Subcutaneous adipose tissue (tissue), 4 donors: Measurements from ENCODE around the gene ERCC4. TPM values are rescaled to one million over a fixed set of nuclear protein-coding genes. Genes with fewer than 3 reads are reported as not detected.

Experiments
- total RNA-seq, 4 donors: library from RNA; depleted of rRNA; stranded (reverse); fragments of >200 nt; gene quantifications; one replicate each; pipeline ENCODE4 v1.1.0, GENCODE V29; 2016
- TF ChIP-seq, protein P1 (sequence below): fragments of 450-650 bp; IDR thresholded peaks from one replicate; pipeline ENCODE4 v1.5.1; 2016; ENCODE audit warnings: low read depth, mild to moderate bottlenecking, control low read depth, antibody characterized with exemption, moderate library complexity

ERCC4 gene
- total RNA-seq, 4 donors from 2014 or later: 4.6 to 10.8 (median 8.5) TPM

DNA sequence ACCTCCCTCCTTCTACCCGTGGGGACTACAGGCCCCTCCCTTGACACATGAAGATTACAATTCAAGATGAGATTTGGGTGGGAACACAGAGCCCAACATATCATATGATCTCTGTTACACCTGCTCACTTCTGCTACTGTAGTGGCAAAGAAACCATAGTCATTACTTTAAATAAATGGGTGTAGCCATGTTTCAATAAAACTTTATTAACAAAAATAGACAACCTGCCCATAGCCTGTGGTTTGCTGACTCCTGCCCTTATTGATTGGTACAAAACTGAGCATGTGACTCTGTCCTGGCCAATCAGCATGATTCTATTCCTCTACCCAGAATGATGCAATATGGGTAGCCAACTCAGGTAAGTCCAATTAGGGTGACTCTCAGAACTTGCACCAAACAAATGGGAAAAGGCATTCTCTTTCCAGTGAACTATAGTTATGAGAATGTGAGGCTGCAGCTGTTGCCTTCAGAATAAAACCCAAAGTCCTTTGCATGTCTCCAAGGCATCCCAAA is 15.7 kb upstream of the ERCC4 start:
- TF ChIP-seq, protein P1, sequence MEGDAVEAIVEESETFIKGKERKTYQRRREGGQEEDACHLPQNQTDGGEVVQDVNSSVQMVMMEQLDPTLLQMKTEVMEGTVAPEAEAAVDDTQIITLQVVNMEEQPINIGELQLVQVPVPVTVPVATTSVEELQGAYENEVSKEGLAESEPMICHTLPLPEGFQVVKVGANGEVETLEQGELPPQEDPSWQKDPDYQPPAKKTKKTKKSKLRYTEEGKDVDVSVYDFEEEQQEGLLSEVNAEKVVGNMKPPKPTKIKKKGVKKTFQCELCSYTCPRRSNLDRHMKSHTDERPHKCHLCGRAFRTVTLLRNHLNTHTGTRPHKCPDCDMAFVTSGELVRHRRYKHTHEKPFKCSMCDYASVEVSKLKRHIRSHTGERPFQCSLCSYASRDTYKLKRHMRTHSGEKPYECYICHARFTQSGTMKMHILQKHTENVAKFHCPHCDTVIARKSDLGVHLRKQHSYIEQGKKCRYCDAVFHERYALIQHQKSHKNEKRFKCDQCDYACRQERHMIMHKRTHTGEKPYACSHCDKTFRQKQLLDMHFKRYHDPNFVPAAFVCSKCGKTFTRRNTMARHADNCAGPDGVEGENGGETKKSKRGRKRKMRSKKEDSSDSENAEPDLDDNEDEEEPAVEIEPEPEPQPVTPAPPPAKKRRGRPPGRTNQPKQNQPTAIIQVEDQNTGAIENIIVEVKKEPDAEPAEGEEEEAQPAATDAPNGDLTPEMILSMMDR: no peak

DNA sequence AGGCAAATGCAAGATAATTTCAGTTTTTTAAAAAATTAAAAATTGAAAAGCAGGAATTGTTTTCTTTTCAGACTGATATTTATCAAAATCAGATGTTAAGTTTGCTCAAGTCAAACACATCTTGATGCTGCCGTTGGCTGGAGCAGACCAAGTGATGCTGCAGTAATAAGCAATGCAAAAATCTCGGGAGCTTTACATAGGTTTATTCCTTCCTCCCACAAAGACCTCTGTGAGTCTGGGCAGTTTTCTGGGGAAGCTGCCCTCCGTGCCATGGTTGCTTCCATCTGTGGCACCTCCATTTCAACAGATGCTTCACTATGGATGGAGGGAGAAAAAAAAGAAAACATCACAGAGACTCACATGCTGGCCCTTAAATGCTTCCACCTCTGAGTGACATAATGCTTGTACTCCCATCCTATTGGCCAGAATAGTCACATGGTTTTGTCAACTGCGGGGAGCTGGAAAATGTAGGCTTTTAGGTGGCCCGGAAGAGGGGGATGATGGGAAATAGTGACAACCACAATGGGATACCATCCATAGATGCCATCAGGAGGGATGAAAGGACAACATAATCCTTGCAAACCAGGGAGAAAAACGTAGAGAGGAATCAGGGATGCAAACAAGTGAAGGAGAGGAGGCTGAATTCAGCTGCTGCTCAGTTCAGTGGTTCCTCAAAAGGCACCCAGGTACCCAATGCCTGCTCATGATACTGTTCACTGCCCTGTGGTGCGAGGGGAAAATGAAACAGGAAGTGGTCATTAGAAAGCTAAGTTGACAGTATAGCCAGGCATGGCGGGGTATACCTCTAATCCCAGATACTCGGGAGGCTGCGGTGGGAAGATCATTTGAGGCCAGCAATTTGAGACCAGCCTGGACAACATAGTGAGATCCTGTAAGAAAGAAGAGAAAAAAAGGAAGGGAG is 13.5 kb upstream of the ERCC4 start:
- TF ChIP-seq, protein P1: no peak

DNA sequence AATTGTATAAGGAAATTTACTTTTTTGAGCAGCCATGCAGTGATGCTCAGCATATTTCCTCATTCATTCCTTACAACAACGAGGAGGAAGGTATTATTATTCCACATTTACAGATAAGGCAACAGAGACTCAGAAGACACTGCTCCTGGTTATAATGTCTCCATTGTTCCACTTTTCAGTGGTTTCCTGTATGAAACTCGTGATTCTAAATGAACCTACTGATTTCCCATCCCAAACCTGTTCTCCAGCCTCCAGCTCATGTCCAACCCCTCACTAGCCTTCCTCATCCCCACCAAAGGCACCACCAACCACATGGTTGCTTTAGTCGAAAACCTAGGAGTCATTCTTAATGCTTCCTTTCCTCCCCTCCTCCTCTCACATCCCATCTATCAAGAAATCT is 12.5 kb upstream of the ERCC4 start:
- TF ChIP-seq, protein P1: no peak

DNA sequence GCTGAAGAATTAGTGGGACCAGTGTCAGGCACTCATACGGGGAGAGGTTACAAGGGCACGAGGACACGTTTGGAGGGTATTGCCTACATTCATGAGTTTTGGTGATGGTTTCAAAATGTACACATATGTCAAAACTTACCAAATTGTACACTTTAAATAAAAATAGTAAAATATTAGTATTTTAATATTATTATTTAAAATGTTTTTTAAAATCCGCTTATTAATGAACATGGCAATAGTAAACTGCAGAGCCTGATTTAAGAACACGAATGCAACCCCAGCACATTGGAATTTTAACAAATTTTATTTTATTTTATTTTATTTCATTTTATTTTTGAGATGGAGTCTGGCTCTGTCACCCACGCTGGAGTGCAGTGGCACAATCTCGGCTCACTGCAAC is 10.9 kb upstream of the ERCC4 start:
- TF ChIP-seq, protein P1: no peak

DNA sequence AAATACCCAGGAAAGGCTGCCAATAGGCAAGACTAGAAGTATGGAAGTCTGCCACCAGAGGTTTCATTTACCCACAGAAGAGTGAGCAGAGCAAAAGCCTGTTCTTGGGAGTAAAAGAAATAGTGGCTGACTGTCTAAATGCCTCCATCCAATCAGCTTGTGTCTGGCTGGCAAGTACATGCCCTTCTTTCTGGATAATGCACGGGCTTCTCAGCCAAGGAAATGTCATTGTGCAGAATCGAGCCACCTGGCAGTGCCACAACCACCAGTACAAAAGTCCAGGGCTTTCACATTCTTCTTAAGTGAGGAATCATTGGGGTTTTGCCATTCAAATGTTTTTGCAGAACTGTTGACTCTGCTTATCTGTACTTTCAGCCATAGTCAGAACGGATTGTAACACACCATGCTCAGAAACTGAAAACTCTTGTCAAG is 10.1 kb upstream of the ERCC4 start:
- TF ChIP-seq, protein P1: no peak

DNA sequence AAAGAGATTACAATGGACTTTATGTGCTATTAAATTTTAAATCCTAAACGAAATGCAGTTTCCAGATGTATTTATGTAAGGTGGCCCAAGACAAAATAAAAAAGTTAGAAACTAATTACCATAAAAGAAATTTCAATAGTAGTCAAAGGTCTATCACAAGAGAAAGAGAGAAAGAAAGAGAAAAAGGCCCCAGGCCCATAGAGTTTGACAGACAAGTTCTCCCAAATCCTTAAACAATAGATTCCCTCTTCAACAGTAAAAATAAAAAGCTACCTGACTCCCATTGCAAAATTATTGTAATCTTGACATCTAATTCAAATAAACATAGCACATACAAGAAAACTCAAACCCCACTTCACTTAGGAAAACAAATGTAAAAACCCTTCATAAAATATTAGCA is 8.6 kb upstream of the ERCC4 start:
- TF ChIP-seq, protein P1: no peak

DNA sequence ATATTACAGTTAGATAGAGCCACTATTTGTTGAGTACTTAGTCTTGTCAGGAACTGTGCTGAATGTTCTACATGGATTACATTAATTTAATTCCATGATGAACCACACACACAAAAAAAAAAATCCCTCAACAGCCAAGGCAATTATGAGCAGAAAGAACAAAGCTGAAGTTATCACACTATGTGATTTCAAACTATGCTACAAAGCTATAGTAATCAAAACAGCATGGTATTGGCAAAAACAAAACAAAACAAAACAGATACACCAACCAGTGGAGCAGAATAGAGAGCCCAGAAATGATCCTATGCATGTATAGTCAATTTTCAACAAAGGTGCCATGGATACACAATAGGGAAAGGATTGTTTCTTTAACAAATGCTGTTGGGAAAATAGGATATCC is 8.1 kb upstream of the ERCC4 start:
- TF ChIP-seq, protein P1: no peak
